ENCODE measurements around the gene STK35.

GRCh38 chr20:2183381-2183780, 81.8 kb downstream of the STK35 start:
- TF ChIP-seq CTCF (IDR thresholded peaks at IDR 0.05) (no peak), POLR2A (IDR thresholded peaks at IDR 0.05) (no peak)
